BJ (cell line): Measurements from ENCODE around the gene LARP1B. TPM values are rescaled to one million over a fixed set of nuclear protein-coding genes. Genes with fewer than 3 reads are reported as not detected.

Experiments used
- CTCF ChIA-PET: fragments of 350-600 bp; formaldehyde crosslinking; extraction: SDS; loops from one replicate; lab custom pipeline; 2021; ENCODE audit warnings: antibody characterized with exemption, inconsistent platforms; lab: Yijun Ruan, JAX
- POLR2A ChIA-PET: fragments of 300-600 bp; sonication (Branson Sonifier 250); formaldehyde crosslinking; extraction: SDS; loops from one replicate; lab custom pipeline; 2021; ENCODE audit warnings: antibody characterized with exemption; lab: Charles Lee
- DNase-seq: peaks from one replicate; pipeline ENCODE4 v3.0.0-alpha.2; 2011; ENCODE audit warnings: low read depth
- H3K27me3 ChIP-seq: 2 replicates; pipeline ENCODE4 v1.6.0; 2011; ENCODE audit warnings: low read length; ENCODE audit not compliant: control insufficient read depth, insufficient read depth
- H3K36me3 ChIP-seq: 2 replicates; pipeline ENCODE4 v1.5.1; 2011; ENCODE audit warnings: low read length; ENCODE audit not compliant: control insufficient read depth, insufficient read depth
- H3K4me3 ChIP-seq: 2 replicates; pipeline ENCODE4 v1.5.1; 2011; ENCODE audit warnings: low read depth, mild to moderate bottlenecking, control low read depth, low read length
- polyA plus RNA-seq: library from polyadenylated mRNA; depleted of rRNA; stranded (reverse); fragments of >200 nt; gene quantifications from 2 replicates; pipeline ENCODE4 v1.2.3, GENCODE V29; 2011
- TF ChIP-seq, protein P1 (sequence below): IDR thresholded peaks from 2 replicates; pipeline ENCODE4 v1.5.1; 2011; ENCODE audit warnings: low read depth, mild to moderate bottlenecking, control low read depth, inconsistent platforms, low read length, moderate library complexity; ENCODE audit not compliant: insufficient read depth

LARP1B gene
- polyA plus RNA-seq, 1 experiment: 4.5 TPM

DNA sequence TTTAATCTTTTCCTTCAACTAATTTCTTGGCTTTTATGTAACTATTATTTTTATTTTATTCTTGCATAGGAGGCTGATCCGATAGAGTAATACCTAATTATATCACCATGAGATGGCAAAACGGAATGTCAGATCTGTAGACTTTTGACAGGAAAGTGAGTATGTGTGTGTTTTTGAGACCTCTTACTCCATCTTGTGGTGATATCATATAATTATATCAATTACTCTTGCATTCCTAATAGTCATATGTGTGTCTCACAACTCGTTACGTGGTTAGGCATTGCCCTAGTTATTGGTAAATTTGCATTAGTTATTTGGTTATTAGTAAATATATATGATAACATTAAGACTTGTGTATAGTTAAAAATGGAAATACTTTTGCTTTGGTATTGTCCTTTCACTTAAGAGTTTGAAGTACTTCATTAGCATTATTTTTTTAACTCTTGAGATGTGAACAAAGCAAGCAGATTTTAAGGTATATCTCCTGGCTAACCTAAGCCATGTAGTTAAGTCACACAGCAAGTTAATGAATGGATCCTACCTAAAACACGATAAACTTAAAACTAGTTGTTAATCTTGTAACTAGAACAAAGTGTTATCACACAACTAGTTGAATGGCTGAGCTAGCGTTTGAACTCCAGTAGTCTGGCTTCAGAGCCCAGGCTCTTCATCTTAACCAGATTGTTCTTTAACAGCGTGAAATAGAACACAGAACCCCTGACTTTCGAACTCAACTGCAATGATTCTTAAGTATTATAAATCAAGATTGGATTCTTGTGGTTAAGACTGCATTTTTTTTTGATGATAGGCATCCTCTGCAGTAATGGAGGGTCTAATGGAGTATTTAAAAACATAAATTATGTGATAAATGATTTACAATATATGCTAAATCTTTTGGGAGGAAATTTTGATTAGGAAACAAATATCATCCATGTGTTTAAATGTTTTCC, 159.4 kb downstream of the LARP1B start:
- DNase-seq: no peak
- TF ChIP-seq, protein P1, sequence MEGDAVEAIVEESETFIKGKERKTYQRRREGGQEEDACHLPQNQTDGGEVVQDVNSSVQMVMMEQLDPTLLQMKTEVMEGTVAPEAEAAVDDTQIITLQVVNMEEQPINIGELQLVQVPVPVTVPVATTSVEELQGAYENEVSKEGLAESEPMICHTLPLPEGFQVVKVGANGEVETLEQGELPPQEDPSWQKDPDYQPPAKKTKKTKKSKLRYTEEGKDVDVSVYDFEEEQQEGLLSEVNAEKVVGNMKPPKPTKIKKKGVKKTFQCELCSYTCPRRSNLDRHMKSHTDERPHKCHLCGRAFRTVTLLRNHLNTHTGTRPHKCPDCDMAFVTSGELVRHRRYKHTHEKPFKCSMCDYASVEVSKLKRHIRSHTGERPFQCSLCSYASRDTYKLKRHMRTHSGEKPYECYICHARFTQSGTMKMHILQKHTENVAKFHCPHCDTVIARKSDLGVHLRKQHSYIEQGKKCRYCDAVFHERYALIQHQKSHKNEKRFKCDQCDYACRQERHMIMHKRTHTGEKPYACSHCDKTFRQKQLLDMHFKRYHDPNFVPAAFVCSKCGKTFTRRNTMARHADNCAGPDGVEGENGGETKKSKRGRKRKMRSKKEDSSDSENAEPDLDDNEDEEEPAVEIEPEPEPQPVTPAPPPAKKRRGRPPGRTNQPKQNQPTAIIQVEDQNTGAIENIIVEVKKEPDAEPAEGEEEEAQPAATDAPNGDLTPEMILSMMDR: peak; percentile 29; the same call in 1 of the 2 replicates
- H3K4me3 ChIP-seq: no peak overlapping the region
- no peaks in the 10 kb centered on the region for H3K36me3 ChIP-seq
- no peaks in the 10 kb centered on the region for H3K27me3 ChIP-seq
- CTCF ChIA-PET: no interaction called here
- POLR2A ChIA-PET: no interaction called here

DNA sequence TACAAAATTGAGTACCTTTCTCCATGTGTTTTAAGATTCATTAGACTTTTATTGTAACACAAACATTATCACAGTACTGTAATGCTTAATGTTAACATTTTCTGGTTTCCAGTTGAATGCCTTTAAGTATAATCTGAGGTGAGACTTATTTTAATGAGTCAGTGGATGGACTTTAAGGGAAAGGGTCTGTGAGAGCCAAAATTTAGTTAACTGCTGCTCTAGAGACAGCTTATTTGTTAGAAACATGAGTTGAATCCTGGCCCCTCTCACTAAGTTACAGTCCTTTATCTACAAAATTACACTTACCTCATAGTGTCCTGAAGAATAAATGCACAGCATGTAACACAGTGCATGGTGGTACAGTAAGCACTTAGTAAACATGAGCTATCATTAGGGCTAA, 160.5 kb downstream of the LARP1B start:
- ChIA-PET CTCF (no interaction called here), POLR2A (no interaction called here)
- no peaks in the 10 kb centered on the region for H3K27me3 ChIP-seq
- no peak for DNase-seq
- no peak overlapping the region for H3K4me3 ChIP-seq
- TF ChIP-seq, protein P1: no peak
- no peaks in the 10 kb centered on the region for H3K36me3 ChIP-seq

DNA sequence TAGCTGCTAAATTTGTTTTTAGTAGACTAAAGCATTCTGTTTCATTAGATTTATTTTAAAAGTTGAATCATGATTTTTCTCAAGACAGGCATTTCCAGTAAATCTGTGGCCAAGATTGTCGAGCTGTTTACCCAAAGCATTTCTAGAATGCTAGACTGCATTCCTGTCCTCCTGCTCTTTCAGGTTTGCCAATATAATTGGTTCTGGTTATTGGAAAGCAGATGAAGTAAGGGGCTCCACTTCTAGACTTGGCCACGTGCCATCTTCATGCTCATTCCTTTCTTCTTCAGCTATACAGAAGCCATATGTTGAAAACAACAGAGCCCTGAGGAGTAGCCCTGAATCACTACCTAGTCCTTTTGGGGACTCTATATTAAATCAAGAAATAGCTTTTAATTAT, 164.0 kb downstream of the LARP1B start:
- ChIA-PET POLR2A (interaction anchor here (0.6 to 1.0 kb wide), 2 partner anchors 16 to 311 kb away, joined by 4 to 5 read pairs; no protein-coding TSS in a partner anchor), CTCF (interaction anchor here (1.3 to 1.5 kb wide), 2 partner anchors 12 to 15 kb away, joined by 4 read pairs; no protein-coding TSS in a partner anchor)
- no peak overlapping the region for H3K4me3 ChIP-seq
- TF ChIP-seq, protein P1: no peak
- H3K27me3 ChIP-seq: no peaks in the 10 kb centered on the region
- H3K36me3 ChIP-seq: no peaks in the 10 kb centered on the region
- DNase-seq: no peak

- H3K4me3 ChIP-seq: no peak overlapping the region
- TF ChIP-seq, protein P1: no peak
- ChIA-PET POLR2A (interaction anchor here (0.6 kb wide), 2 partner anchors 131 to 325 kb away, joined by 3 to 4 read pairs; no protein-coding TSS in a partner anchor), CTCF (no interaction called here)
- H3K36me3 ChIP-seq: no peaks in the 10 kb centered on the region
- no peak for DNase-seq
- no peaks in the 10 kb centered on the region for H3K27me3 ChIP-seq
Observed at GRCh38 chr4:128227991-128228571, 167.0 kb downstream of the LARP1B start.
